Tibial nerve (tissue), 3 donors: ENCODE results near the gene HACE1.

Source experiments
- POLR2A ChIP-seq, 2 donors: fragments of 450-650 bp; IDR thresholded peaks; one replicate each; pipeline ENCODE4 v1.6.1; 2017; ENCODE audit warnings: antibody characterized with exemption in 2 of 2, mild to moderate bottlenecking in 2 of 2, moderate library complexity in 2 of 2
- TF ChIP-seq, protein P1 (sequence below), 5 experiments: fragments of 200-600 bp in 3 of 5; fragments of 450-650 bp in 2 of 5; sonication (generic) in 3 of 5; IDR thresholded peaks; one replicate each; pipeline ENCODE4 v1.5.1; 2016 to 2019; ENCODE audit warnings: antibody characterized with exemption in 5 of 5, mild to moderate bottlenecking in 3 of 5, moderate library complexity in 2 of 5

DNA sequence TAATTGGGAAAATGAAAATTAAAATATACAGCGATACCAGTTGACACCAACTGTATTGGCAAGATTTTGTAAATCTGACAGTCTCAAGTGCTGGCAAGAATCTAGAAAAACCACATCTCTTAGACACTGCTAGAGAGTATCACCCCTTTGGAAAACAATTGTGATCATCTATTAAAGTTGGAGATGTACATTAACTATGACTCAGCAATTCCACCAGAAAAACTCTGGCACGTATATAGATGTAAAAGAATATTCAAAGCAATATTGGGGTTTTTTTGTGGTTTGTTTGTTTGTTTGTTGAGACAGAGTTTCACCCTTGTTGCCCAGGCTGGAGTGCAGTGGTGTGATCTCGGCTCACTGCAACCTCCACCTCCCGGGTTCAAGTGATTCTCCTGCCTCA, 142.9 kb downstream of the HACE1 start:
- TF ChIP-seq, protein P1, sequence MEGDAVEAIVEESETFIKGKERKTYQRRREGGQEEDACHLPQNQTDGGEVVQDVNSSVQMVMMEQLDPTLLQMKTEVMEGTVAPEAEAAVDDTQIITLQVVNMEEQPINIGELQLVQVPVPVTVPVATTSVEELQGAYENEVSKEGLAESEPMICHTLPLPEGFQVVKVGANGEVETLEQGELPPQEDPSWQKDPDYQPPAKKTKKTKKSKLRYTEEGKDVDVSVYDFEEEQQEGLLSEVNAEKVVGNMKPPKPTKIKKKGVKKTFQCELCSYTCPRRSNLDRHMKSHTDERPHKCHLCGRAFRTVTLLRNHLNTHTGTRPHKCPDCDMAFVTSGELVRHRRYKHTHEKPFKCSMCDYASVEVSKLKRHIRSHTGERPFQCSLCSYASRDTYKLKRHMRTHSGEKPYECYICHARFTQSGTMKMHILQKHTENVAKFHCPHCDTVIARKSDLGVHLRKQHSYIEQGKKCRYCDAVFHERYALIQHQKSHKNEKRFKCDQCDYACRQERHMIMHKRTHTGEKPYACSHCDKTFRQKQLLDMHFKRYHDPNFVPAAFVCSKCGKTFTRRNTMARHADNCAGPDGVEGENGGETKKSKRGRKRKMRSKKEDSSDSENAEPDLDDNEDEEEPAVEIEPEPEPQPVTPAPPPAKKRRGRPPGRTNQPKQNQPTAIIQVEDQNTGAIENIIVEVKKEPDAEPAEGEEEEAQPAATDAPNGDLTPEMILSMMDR (IDR thresholded peaks at IDR 0.05), result no peak
- no peak for TF ChIP-seq POLR2A (IDR thresholded peaks at IDR 0.05)
